B cell (primary cell): ENCODE measurements around the gene ELOB. TPM values are rescaled to one million over a fixed set of nuclear protein-coding genes. Genes with fewer than 3 reads are reported as not detected.

Experiments
- ATAC-seq: fragments of 200-7000 bp; cut with Tn5 transposase; one replicate; pipeline ENCODE4 v1.10.0; 2021; ENCODE audit warnings: low read depth, mild to moderate bottlenecking, moderate number of reproducible peaks, moderate library complexity
- CTCF ChIA-PET: fragments of 350-600 bp; sonication (Branson Sonifier 250); formaldehyde crosslinking; loops from one replicate; lab custom pipeline; 2021; ENCODE audit warnings: antibody characterized with exemption, inconsistent platforms; lab: Charles Lee
- POLR2A ChIA-PET: fragments of 350-600 bp; sonication (Branson Sonifier 250); formaldehyde crosslinking; loops from one replicate; lab custom pipeline; 2021; ENCODE audit warnings: antibody characterized with exemption; lab: Charles Lee
- DNase-seq: peaks from one replicate; pipeline ENCODE4 v3.0.0; 2013
- H2AFZ ChIP-seq: 2 replicates; pipeline ENCODE4 v1.6.1; 2012; ENCODE audit warnings: mild to moderate bottlenecking, low read depth, low read length; ENCODE audit not compliant: insufficient read depth, poor library complexity, severe bottlenecking
- H3K27ac ChIP-seq, 2 donors: 1 replicate in 1 of 2; 2 replicates in 1 of 2; pipeline ENCODE4 v1.5.1; 2012 to 2013; ENCODE audit warnings: low read length in 2 of 2, mild to moderate bottlenecking in 2 of 2, moderate library complexity in 1 of 2
- H3K27me3 ChIP-seq, 4 experiments: fragments of 200-600 bp in 1 of 4; sonication (generic) in 1 of 4; replicated peaks in 1 of 4; 1 replicate in 2 of 4; 2 replicates in 2 of 4; pipeline versions ENCODE4 v1.6.1 to v1.7.0; 2013 to 2016; ENCODE audit warnings: low read length in 3 of 4, mild to moderate bottlenecking in 2 of 4, mixed read lengths in 1 of 4, moderate library complexity in 1 of 4; ENCODE audit not compliant: insufficient read depth in 4 of 4, control insufficient read depth in 3 of 4; ENCODE audit errors: control extremely low read depth in 1 of 4
- H3K36me3 ChIP-seq, 2 experiments: replicated peaks in 1 of 2; 1 replicate in 1 of 2; 2 replicates in 1 of 2; pipeline versions ENCODE4 v1.6.1 to v1.7.1; 2013; ENCODE audit warnings: low read length in 1 of 2; ENCODE audit not compliant: insufficient read depth in 2 of 2, control insufficient read depth in 1 of 2; ENCODE audit errors: control extremely low read depth in 1 of 2, extremely low read depth in 1 of 2
- H3K4me1 ChIP-seq, 2 donors: fragments of 200-600 bp in 1 of 2; sonication (generic) in 1 of 2; 1 replicate in 1 of 2; 2 replicates in 1 of 2; pipeline versions ENCODE4 v1.5.1 to v1.6.1; 2013 to 2017; ENCODE audit warnings: low read length in 2 of 2; ENCODE audit not compliant: control insufficient read depth in 2 of 2, insufficient read depth in 2 of 2
- H3K4me2 ChIP-seq: replicated peaks from 2 replicates; pipeline ENCODE3; 2012; ENCODE audit warnings: mild to moderate bottlenecking, low read depth, low read length; ENCODE audit not compliant: poor library complexity, severe bottlenecking
- H3K4me3 ChIP-seq, 5 experiments: fragments of 200-600 bp in 1 of 5; sonication (generic) in 1 of 5; 1 replicate in 3 of 5; 2 replicates in 2 of 5; pipeline versions ENCODE4 v1.5.1 to v1.7.0; 2011 to 2016; ENCODE audit warnings: low read length in 4 of 5, mild to moderate bottlenecking in 4 of 5, low read depth in 2 of 5, control low read depth in 1 of 5, moderate library complexity in 1 of 5; ENCODE audit not compliant: insufficient read depth in 1 of 5; ENCODE audit errors: control extremely low read depth in 1 of 5, extremely low read depth in 1 of 5
- H3K79me2 ChIP-seq: fragments of 200-600 bp; sonication (generic); one replicate; pipeline ENCODE4 v1.6.0; 2016; ENCODE audit warnings: low read length; ENCODE audit not compliant: control insufficient read depth, insufficient read depth
- H3K9ac ChIP-seq: fragments of 200-600 bp; sonication (generic); 2 replicates; pipeline ENCODE4 v1.6.1; 2017; ENCODE audit warnings: mild to moderate bottlenecking, low read length, moderate library complexity
- H3K9me3 ChIP-seq, 3 donors: one replicate each; pipeline versions ENCODE4 v1.6.1 to v1.7.1; 2013; ENCODE audit warnings: low read length in 2 of 3; ENCODE audit not compliant: control insufficient read depth in 2 of 3, insufficient read depth in 1 of 3; ENCODE audit errors: control extremely low read depth in 1 of 3
- H4K20me1 ChIP-seq: 2 replicates; pipeline ENCODE4 v1.6.0; 2012; ENCODE audit warnings: mild to moderate bottlenecking, low read length; ENCODE audit not compliant: insufficient read depth, control insufficient read depth, poor library complexity, severe bottlenecking
- H3K27ac Mint-ChIP-seq: one replicate; pipeline ENCODE4 v1.8.0; 2021; ENCODE audit warnings: mixed read lengths
- H3K27me3 Mint-ChIP-seq: one replicate; pipeline ENCODE4 v1.8.0; 2021; ENCODE audit warnings: mixed read lengths
- H3K4me1 Mint-ChIP-seq: one replicate; pipeline ENCODE4 v1.8.0; 2021; ENCODE audit warnings: mixed read lengths
- H3K4me3 Mint-ChIP-seq: one replicate; pipeline ENCODE4 v1.8.0; 2021; ENCODE audit warnings: mixed read lengths
- H3K9me3 Mint-ChIP-seq: one replicate; pipeline ENCODE4 v1.8.0; 2022; ENCODE audit warnings: mixed read lengths; ENCODE audit not compliant: insufficient read depth
- CTCF ChIP-seq: fragments of 200-600 bp; IDR thresholded peaks from one replicate; pipeline ENCODE4 v1.8.0; 2022; ENCODE audit warnings: antibody characterized with exemption, mild to moderate bottlenecking
- EZH2 ChIP-seq: IDR thresholded peaks from 2 replicates; pipeline ENCODE4 v1.6.1; 2012; ENCODE audit warnings: borderline replicate concordance, low read depth, mild to moderate bottlenecking, moderate library complexity, low read length; ENCODE audit not compliant: insufficient read depth, poor library complexity, severe bottlenecking
- WGBS: methylation state at CpG from one replicate; pipeline ENCODE4 v1.1.5; 2013; ENCODE audit warnings: missing lambda C conversion rate; ENCODE audit not compliant: insufficient coverage; 5-methylcytosine and 5-hydroxymethylcytosine counted together
- intact Hi-C: fragments of 100-400 bp; cut with micrococcal nuclease; formaldehyde crosslinking; loops from one replicate; pipeline ENCODE4 v1.10.0; 2022
- polyA plus RNA-seq: library from polyadenylated mRNA; depleted of rRNA; stranded (reverse); fragments of >200 nt; gene quantifications from 2 replicates; pipeline ENCODE4 v1.2.3, GENCODE V29; 2012
- total RNA-seq, 2 donors: library from RNA; stranded (reverse); fragments of 120-200 nt in 1 of 2; gene quantifications; 1 replicate in 1 of 2; 2 replicates in 1 of 2; pipeline versions ENCODE4 v1.2.3 to v1.2.4, GENCODE V29; 2013 to 2022

Gene ELOB
- total and polyA plus RNA-seq, 2 donors (not counting 1 experiment from before 2014, with no cell fraction given): 93.1 to 136 TPM

- Histone ChIP-seq H3K27me3 (peaks cover 0 to 12% (median 4%) of the 10 kb centered on the region in 4 experiments), H3K79me2 (no peaks in the 10 kb centered on the region), H3K9me3 (no peaks in the 10 kb centered on the region), H3K4me1 (peaks cover 0 to under 1% of the 10 kb centered on the region in 2 donors), H4K20me1 (no peaks in the 10 kb centered on the region), H3K4me2 (no peak overlapping the region), H2AFZ (no peak overlapping the region), H3K9ac (no peak overlapping the region), H3K36me3 (no peaks in the 10 kb centered on the region), H3K4me3 (no peak overlapping the region), H3K27ac (no peak overlapping the region)
- Mint-ChIP-seq H3K27me3 (peaks cover 12% of the 10 kb centered on the region), H3K27ac (no peak overlapping the region), H3K9me3 (no peaks in the 10 kb centered on the region), H3K4me3 (no peak overlapping the region), H3K4me1 (peaks cover 2% of the 10 kb centered on the region)
- intact Hi-C loops: no loop called here
- no peak for TF ChIP-seq EZH2
- TF ChIP-seq CTCF: no peak
- ChIA-PET CTCF (no interaction called here), POLR2A (no interaction called here)
- ATAC-seq: no peak
- no CpG with 5 or more reads among the region's 5 CpGs for WGBS
- DNase-seq: no peak
Measured at GRCh38 chr16:2726923-2727322, 50.2 kb downstream of the ELOB start.

- POLR2A ChIA-PET: no interaction called here
- ATAC-seq (no peak), DNase-seq (no peak)
- H2AFZ ChIP-seq: no peak overlapping the region
- WGBS: 79% methylated on average over 13 of the region's 16 CpGs
- no peak overlapping the region for H3K4me3 ChIP-seq
- CTCF ChIA-PET: interaction anchor here (0.6 kb wide), 1 partner anchor 75 kb away, joined by 3 read pairs; no protein-coding TSS in a partner anchor
- no peak overlapping the region for H3K4me3 Mint-ChIP-seq
- H3K79me2 ChIP-seq: no peaks in the 10 kb centered on the region
- H3K27me3 Mint-ChIP-seq: peaks cover 12% of the 10 kb centered on the region
- no peaks in the 10 kb centered on the region for H3K9me3 Mint-ChIP-seq
- TF ChIP-seq EZH2: no peak
- TF ChIP-seq CTCF: no peak
- peaks cover 3 to 12% of the 10 kb centered on the region in 2 donors for H3K4me1 ChIP-seq
- peaks cover 0 to 12% (median 4%) of the 10 kb centered on the region in 4 experiments for H3K27me3 ChIP-seq
- H3K9me3 ChIP-seq: no peaks in the 10 kb centered on the region
- H3K27ac ChIP-seq: no peak overlapping the region
- H3K36me3 ChIP-seq: no peaks in the 10 kb centered on the region
- H3K4me1 Mint-ChIP-seq: peaks cover 4% of the 10 kb centered on the region
- H4K20me1 ChIP-seq: no peaks in the 10 kb centered on the region
- H3K27ac Mint-ChIP-seq: no peak overlapping the region
- no peak overlapping the region for H3K4me2 ChIP-seq
- no peak overlapping the region for H3K9ac ChIP-seq
- intact Hi-C loops: no loop called here
Measured at GRCh38 chr16:2724816-2725348, 52.2 kb downstream of the ELOB start.
